EH (cell line): ENCODE measurements around the gene ST8SIA5.

Experiments
- DNase-seq: peaks from one replicate; pipeline ENCODE4 v3.0.0-alpha.2; 2015; ENCODE audit warnings: low read depth

ST8SIA5 gene

DNA sequence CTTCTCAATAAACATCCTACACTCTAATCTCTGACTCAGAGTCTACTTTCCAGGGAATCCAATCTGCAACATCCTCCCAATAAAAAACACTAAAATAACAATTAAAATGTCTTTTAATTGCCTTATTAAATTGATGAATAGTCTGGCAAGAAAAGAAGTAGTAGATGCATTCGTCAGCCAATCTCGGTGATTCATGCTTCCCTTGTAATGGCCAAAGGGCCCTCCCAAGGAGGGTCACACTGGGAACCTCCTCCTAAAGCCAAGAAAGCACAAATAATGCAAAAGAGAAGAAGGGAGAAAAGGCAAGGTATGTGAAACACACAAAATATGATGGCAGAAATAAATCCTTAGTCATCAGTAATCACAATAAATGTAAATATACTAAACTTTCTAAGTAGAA lies 16.8 kb downstream of the ST8SIA5 start:
- DNase-seq = no peak

DNA sequence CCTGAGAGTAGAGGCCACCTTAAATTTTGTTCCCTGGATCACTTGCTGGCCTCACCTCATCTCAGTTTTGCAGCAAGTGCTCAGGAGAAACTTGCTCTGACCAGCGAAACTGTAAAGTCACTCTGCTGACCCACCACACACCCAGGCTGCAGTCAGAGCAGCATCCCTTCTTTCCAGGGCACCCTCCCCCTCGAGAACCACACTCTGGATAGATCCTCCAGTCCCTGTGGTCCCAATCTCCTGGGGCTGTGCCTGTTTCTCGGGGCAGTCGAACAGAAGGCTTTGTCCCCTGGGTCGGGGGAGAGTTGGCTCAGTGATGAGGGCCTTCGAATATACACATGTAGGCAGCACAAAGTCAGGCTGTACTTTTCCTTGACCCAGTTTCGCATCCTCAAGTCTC lies 18.4 kb downstream of the ST8SIA5 start:
- DNase-seq = no peak

- no peak for DNase-seq
These were observed 20.1 kb downstream of the ST8SIA5 start for GRCh38 chr18:46736736-46737135.

GRCh38 chr18:46736135-46736534 lies 20.7 kb downstream of the ST8SIA5 start:
- DNase-seq = no peak

DNA sequence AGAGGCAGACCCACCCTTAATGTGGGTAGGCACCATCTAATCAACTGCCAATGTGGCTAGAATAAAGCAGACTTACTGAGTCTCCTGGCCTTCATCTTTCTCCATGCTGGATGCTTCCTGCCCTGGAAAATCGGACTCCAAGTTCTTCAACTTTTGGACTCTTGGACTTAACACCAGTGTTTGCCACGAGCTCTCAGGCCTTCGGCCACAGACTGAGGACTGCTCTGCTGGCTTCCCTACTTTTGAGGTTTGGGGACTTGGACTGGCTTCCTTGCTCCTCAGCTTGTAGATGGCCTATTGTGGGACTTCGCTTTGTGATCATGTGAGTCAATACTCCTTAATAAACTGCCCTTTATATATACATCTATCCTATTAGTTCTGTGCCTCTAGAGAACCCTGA lies 21.9 kb downstream of the ST8SIA5 start:
- no peak for DNase-seq

- DNase-seq = no peak
These were observed 23.0 kb downstream of the ST8SIA5 start for GRCh38 chr18:46733872-46734271.

DNA sequence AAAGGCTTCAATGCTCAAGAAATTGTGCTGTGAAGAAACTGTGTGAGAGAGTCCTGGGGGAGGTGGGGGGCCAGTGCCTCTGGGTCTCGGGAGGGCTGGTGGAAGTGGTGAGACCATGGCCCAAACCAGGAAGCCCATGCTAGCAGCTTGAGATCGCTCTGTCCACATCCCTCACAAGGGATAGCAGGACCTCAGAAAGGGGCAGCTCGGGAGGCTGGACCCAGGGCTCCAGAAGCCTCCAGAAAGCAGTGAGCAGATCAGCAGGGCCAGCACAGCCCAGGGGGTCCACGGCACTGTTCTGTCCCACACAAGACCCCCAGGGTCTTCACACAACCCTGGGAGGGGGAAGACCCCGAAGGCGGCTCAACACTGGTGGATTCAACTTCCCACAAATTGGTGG lies 24.1 kb downstream of the ST8SIA5 start:
- DNase-seq = no peak

DNA sequence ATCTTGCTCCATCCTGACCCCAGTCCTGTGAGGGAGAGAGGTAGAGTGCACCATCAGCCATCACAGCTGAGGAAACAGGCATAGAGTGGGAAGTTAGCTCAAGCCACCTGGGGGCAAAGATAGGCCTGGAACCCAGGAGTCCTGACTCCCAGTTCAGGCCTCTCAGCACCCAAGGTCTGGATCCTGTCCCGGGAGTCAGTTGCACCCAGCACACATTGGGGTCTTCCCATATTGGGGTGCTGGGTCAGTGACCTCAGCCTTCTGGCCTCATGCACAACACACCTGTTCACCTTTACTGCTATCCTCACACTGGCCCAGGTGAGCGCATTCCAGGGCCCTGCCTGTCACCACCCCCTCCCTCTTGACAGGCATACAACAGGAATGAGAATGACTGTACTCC lies 24.7 kb downstream of the ST8SIA5 start:
- no peak for DNase-seq

DNA sequence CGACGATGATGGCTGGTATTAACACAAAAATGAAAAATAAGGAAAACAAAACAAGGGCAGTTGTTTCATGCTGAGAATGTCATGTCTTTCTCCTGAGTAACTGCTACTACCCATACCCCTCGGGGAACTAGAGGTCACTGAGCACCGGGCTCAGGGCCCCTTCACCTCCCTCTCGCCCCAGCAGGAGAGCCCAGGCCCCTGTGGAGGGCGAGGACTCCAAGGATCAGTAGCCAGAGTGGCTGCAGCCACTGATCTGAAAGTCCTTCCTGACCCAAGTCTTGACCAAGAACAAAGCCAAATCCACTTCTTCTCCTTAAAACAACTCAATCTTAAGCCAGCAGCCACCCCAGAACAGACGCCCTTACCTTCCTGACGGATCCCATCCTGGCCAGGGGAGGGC lies 25.5 kb downstream of the ST8SIA5 start:
- no peak for DNase-seq

- DNase-seq = no peak
These were observed 28.5 kb downstream of the ST8SIA5 start for GRCh38 chr18:46728219-46728930.

DNA sequence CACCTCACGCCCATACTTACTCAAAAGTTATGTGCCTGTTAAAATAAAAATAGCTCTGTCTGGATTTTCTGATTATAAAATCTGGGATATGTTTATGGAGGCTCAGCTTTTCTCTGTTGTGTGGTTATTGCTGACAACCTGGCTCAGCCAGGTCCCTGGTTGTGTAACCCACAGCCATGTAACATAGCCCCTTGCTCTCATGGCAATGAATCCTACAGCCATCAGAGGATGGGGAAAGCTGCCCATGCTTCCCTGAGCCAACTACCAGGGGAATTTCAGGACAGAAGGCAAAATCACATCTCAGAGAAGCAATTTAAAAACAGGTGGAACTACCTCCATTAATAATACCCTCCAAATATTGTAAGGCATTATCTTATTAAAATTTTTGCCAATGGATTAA lies 29.7 kb downstream of the ST8SIA5 start:
- no peak for DNase-seq

- DNase-seq = no peak
These were observed 31.5 kb downstream of the ST8SIA5 start for GRCh38 chr18:46725310-46725709.

- DNase-seq = no peak
These were observed 32.9 kb downstream of the ST8SIA5 start for GRCh38 chr18:46723856-46724415.

- DNase-seq = no peak
These were observed 34.8 kb downstream of the ST8SIA5 start for GRCh38 chr18:46722051-46722450.

DNA sequence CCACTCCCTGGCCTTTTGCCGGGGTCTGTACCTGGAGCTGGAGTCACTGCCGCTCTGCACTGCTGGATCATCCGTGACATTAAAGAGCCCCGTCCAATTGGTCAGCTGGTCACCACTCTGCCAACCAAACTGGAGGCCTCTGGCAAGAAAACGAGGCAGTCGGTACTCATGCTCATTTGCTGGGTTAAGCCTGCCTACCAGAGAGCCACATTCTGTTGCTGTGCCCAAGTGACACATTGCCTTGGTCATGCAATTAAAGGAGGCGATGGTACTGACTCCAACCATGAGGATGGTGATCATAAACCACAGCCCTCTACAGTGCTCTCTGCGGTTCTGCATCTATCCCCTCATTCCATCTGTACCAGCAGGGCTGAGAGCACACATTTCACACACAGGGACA lies 35.5 kb downstream of the ST8SIA5 start:
- no peak for DNase-seq

DNA sequence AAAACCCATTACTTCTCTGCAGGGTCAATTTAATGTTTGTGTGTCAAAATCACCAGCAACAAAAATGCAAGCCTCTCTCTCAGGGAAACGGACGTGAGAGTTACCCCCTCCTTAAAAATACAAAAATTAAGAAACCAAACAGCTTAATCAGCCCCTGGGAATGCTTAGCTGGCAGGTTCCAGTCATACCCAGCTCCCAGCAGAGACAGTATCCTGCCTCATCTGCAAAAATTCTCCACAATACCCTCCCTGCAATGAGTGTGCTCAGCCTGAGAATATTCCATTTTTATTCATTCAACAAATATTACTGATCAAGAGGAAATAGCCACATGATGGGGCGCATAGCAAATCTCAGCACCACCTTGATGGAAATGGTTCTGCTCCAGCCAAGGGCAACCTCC lies 36.3 kb downstream of the ST8SIA5 start:
- DNase-seq = no peak

GRCh38 chr18:46720092-46720491 lies 36.8 kb downstream of the ST8SIA5 start:
- DNase-seq = no peak

GRCh38 chr18:46719388-46719787 lies 37.5 kb downstream of the ST8SIA5 start:
- no peak for DNase-seq

- peak; percentile 60 for DNase-seq
These were observed 38.1 kb downstream of the ST8SIA5 start for GRCh38 chr18:46718501-46719341.

DNA sequence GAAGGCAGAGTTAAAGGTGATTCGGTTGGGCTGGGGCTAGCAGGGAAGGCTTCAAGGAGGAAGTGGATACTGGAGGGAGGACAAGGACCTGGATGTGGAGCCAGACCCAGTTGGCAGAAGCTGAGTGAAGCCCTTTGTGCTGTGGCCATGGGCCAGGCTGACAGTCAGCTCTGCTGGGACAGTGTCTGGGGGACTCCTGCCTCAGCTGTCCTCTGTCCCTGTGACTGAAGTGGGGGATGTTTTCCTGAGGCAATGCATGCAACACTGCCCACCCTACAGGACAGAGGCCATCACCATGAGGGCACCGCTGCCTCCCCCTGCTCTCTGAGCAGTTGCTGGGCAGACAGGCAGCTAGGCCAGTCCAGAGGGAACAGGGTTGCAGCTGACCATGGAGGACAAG lies 40.0 kb downstream of the ST8SIA5 start:
- DNase-seq = no peak

DNA sequence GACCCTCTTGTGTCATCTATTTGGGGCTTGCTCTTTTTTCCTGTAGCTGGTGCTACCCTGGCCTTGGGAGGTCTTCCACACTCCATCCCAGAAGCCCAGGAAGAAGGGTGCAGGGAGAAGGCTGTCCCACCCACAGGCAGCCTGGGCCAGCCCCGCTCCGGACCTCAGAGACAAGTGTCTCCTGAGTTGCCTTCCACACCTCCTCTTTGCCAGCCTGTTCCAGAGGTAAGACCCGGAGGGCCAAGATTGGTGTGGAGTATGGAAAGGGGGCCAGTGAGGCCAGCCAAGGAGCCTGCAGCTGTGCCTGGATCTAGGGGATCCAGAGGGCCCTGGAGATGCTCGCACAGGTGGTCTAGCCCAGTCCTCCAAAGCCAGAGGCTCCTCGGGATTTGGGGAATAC lies 40.5 kb downstream of the ST8SIA5 start:
- DNase-seq = no peak

GRCh38 chr18:46715062-46715461 lies 41.8 kb downstream of the ST8SIA5 start:
- DNase-seq = no peak

DNA sequence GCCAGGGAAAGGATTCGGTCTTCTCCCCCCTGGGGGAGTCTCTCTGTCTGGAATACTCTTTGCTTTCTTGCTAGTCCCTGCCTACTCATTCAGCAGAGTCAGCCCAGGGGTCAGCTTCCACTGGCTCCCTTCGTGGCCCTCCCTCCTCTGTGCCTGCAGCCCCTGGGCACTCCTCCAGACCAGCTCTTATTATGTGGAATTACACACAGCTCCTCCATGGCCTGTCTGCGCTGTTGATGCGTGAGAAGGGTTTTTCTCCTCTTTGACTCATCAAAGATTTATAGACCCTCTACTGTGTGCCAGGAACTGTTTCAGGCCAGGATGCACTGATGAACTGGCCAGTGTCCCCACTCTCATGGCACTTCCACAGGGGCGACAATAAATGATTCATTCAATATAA lies 44.4 kb downstream of the ST8SIA5 start:
- peak; percentile 81 for DNase-seq
